Adrenal gland (tissue), 12 donors: Measurements from ENCODE around the gene TOMM20. TPM values are rescaled to one million over a fixed set of nuclear protein-coding genes. Genes with fewer than 3 reads are reported as not detected.

Experiments used
- DNase-seq, 7 donors: peaks; one replicate each; pipeline ENCODE4 v3.0.0-alpha.2; 2019 to 2020
- H3K27ac ChIP-seq, 5 donors: fragments of 200-600 bp; sonication (generic) in 4 of 5; 1 replicate in 3 of 5; 2 replicates in 2 of 5; pipeline versions ENCODE4 v1.5.1 to v1.8.0; 2016 to 2020; ENCODE audit warnings: mild to moderate bottlenecking in 1 of 5
- H3K27me3 ChIP-seq: fragments of 200-600 bp; 2 replicates; pipeline ENCODE4 v1.8.0; 2021
- H3K36me3 ChIP-seq, 2 donors: fragments of 200-600 bp; replicated peaks in 1 of 2; 1 replicate in 1 of 2; 2 replicates in 1 of 2; pipeline versions ENCODE4 v1.5.1 to v1.8.0; 2018 to 2022
- H3K4me1 ChIP-seq, 2 donors: fragments of 200-600 bp; replicated peaks in 1 of 2; 1 replicate in 1 of 2; 2 replicates in 1 of 2; pipeline versions ENCODE4 v1.5.1 to v1.8.0; 2018 to 2021
- H3K4me3 ChIP-seq, 4 donors: fragments of 200-600 bp; sonication (generic) in 3 of 4; one replicate each; pipeline ENCODE4 v1.5.1; 2016 to 2018
- H3K9me3 ChIP-seq, 3 donors: fragments of 200-600 bp; sonication (generic) in 1 of 3; replicated peaks in 1 of 3; 1 replicate in 2 of 3; 2 replicates in 1 of 3; pipeline versions ENCODE4 v1.5.1 to v1.8.0; 2016 to 2021
- POLR2A ChIP-seq, 2 donors: fragments of 450-650 bp; IDR thresholded peaks; one replicate each; pipeline ENCODE4 v1.6.1; 2017; ENCODE audit warnings: antibody characterized with exemption in 2 of 2, mild to moderate bottlenecking in 2 of 2, moderate library complexity in 1 of 2
- WGBS, 4 donors: extraction: QIAGEN DNeasy Blood & Tissue Kit in 2 of 4; methylation state at CpG; one replicate each; pipeline versions ENCODE4 v1.1.5 to v1.1.7; 2013 to 2017; 5-methylcytosine and 5-hydroxymethylcytosine counted together
- intact Hi-C, 2 donors: fragments of 100-400 bp; cut with DNase I; formaldehyde crosslinking; loops; one replicate each; pipeline versions ENCODE4 v1.14.1 to v1.15.0; 2022 to 2023
- polyA plus RNA-seq, 3 donors: library from polyadenylated mRNA; stranded (reverse); fragments of 200-250 nt in 2 of 3; fragments of 350-450 nt in 1 of 3; fragmentation: Illumina TruSeq in 1 of 3; extraction: RNeasy Lipid Tissue Mini Kit (QIAGEN cat#74804) in 1 of 3; gene quantifications; one replicate each; pipeline ENCODE4 v1.2.3, GENCODE V29; 2013 to 2014
- total RNA-seq, 9 donors: library from RNA; depleted of rRNA in 4 of 9; stranded (reverse); fragments of >200 nt in 4 of 9; fragments of 120-200 nt in 1 of 9; fragmentation: NEBNext Ultra II Directional in 1 of 9; extraction: Animal tissue kit (Norgen Biotek cat#: 25700) in 1 of 9; gene quantifications; one replicate each; pipeline versions ENCODE4 v1.1.0 to v1.2.4, GENCODE V29; 2013 to 2023
- TF ChIP-seq, protein P1 (sequence below), 6 experiments: fragments of 450-650 bp in 4 of 6; fragments of 200-600 bp in 2 of 6; sonication (generic) in 1 of 6; IDR thresholded peaks; 1 replicate in 5 of 6; 2 replicates in 1 of 6; pipeline versions ENCODE4 v1.5.1 to v1.8.0; 2016 to 2021; ENCODE audit warnings: antibody characterized with exemption in 6 of 6, mild to moderate bottlenecking in 2 of 6, moderate library complexity in 1 of 6
- donor health status: healthy with polysubstance abuse.
- donor health status: Bipolar disorder and iron deficiency.
- donor health status: DM: yes; HTN: yes; CAD: no.
- donor health status: DM: no; HTN: no; CAD: no.
- donor health status: DM: no; HTN: no; CAD: no.
- donor health status: DM: yes; HTN: yes; CAD: no.

TOMM20 gene
- total and polyA plus RNA-seq, 12 donors: 61.7 to 144 (median 106) TPM

DNA sequence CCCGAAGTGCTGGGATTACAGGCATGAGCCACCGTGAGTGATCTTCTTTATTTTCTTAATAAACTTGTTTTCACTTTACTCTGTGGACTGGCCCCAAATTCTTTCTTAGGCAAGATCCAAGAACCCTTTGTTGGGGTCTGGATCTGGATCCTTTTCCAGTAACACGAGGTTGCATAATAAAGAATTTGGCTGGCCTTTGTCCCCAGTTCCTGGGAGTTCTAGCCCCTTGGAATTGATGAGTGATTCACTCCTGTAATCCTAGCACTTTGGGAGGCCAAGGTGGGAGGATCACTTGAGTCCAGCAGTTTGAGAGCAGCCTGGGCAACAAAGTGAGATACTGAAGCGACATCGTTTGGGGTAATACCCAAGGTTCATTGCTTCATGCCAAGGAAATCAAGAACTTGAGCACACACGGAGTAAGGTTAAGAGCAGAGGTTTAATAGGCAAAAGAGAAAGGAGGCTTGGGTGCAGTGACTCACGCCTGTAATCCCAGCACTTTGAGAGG, 2.2 kb upstream of the TOMM20 start:
- no peak overlapping the region for H3K4me3 ChIP-seq
- WGBS, 4 donors: 89 to 95% (median 91%) methylated on average over 7 of the region's 7 CpGs
- TF ChIP-seq, protein P1, sequence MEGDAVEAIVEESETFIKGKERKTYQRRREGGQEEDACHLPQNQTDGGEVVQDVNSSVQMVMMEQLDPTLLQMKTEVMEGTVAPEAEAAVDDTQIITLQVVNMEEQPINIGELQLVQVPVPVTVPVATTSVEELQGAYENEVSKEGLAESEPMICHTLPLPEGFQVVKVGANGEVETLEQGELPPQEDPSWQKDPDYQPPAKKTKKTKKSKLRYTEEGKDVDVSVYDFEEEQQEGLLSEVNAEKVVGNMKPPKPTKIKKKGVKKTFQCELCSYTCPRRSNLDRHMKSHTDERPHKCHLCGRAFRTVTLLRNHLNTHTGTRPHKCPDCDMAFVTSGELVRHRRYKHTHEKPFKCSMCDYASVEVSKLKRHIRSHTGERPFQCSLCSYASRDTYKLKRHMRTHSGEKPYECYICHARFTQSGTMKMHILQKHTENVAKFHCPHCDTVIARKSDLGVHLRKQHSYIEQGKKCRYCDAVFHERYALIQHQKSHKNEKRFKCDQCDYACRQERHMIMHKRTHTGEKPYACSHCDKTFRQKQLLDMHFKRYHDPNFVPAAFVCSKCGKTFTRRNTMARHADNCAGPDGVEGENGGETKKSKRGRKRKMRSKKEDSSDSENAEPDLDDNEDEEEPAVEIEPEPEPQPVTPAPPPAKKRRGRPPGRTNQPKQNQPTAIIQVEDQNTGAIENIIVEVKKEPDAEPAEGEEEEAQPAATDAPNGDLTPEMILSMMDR (IDR thresholded peaks at IDR 0.05): no peak
- no peak for TF ChIP-seq POLR2A (IDR thresholded peaks at IDR 0.05)
- H3K9me3 ChIP-seq: no peaks in the 10 kb centered on the region
- no peak for DNase-seq
- peaks cover 4 to 20% of the 10 kb centered on the region in 2 donors for H3K4me1 ChIP-seq
- H3K27ac ChIP-seq: no peak overlapping the region
- peaks cover 0 to 31% of the 10 kb centered on the region in 2 donors for H3K36me3 ChIP-seq
- H3K27me3 ChIP-seq: no peaks in the 10 kb centered on the region
- intact Hi-C loops: no loop called here

- peaks cover 4 to 22% of the 10 kb centered on the region in 2 donors for H3K4me1 ChIP-seq
- intact Hi-C loops: no loop called here
- H3K36me3 ChIP-seq: peaks cover 0 to 23% of the 10 kb centered on the region in 2 donors
- no peaks in the 10 kb centered on the region for H3K9me3 ChIP-seq
- TF ChIP-seq POLR2A (IDR thresholded peaks at IDR 0.05): no peak
- H3K27ac ChIP-seq: no peak overlapping the region
- no peak for DNase-seq
- no peak overlapping the region for H3K4me3 ChIP-seq
- no peaks in the 10 kb centered on the region for H3K27me3 ChIP-seq
- WGBS, 4 donors: 93 to 100% (median 94%) methylated on average over 4 of the region's 4 CpGs
These were observed 1.3 kb upstream of the TOMM20 start for GRCh38 chr1:235129774-235130570.

DNA sequence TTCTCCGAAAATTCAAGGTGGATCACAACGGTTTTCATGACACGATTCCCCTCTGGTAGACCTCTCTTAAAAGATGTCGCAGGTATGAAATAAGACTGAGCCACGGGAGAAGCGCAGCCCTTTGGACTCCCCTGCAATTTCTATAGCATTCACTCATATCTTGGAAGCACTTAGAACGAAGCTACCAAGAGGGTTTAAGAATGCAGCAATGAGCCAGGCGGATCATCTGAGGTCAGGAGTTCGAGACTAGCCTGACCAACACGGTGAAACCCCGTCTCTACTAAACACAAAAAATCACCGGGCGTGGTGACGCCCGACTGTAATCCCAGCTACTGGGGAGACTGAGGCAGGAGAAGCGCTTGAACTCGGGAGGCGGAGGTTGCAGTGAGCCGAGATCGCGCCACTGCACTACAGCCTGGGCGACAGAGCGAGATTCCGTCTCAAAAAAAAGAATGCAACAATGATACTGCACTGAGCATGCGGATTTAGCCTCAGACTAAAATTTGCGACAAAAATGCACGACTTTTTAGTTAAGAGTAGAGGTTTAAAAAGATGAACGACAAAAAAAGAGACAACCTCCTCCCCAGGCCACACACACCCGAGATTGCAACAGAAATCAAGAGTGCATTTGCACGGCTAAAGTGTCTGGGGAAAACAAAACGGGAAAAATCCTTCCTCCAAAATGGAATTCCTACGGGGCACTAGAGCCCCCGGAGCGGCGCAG, 743 bp downstream of the TOMM20 start:
- Histone ChIP-seq H3K9me3 (no peaks in the 10 kb centered on the region), H3K36me3 (peaks cover 0 to 7% of the 10 kb centered on the region in 2 donors), H3K27ac (peak overlapping the region; percentile 6 to 93 (median 84)), H3K4me1 (peaks cover 7 to 36% of the 10 kb centered on the region in 2 donors), H3K4me3 (peak overlapping the region; percentile 48 to 94 (median 64)), H3K27me3 (no peaks in the 10 kb centered on the region)
- 1 to 3% (median 2%) methylated on average over 31 to 35 of the region's 35 CpGs for WGBS, 4 donors
- intact Hi-C loops: no loop called here
- DNase-seq: no peak
- TF ChIP-seq, protein P1 (IDR thresholded peaks at IDR 0.05): no peak
- no peak for TF ChIP-seq POLR2A (IDR thresholded peaks at IDR 0.05)

DNA sequence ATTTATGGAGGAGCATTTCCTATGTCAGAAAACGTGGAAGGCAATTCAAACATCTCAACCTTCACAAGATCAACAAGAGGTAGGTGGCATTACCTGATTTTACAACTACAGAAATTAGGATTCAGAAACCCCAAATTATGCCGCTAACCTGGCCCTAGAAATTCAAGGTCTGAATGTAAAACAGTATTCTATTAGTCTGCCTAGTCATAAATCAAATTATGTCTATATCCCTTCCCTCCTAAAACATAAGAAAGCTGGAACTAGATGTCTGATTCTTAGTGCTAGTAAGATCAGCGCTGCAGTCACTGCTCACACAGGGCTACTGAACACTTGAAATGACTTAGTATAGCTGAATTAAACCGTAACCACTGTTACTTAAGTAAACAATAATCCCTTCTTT, 1.4 kb downstream of the TOMM20 start:
- no peak for DNase-seq
- peaks cover 0 to 3% of the 10 kb centered on the region in 2 donors for H3K36me3 ChIP-seq
- H3K9me3 ChIP-seq: no peaks in the 10 kb centered on the region
- peak overlapping the region in 2 of 5 donors; percentile 84 to 93 for H3K27ac ChIP-seq
- intact Hi-C loops: no loop called here
- H3K4me1 ChIP-seq: peaks cover 9 to 41% of the 10 kb centered on the region in 2 donors
- 18 to 30% (median 26%) methylated on average over 4 of the region's 4 CpGs for WGBS, 4 donors
- peak overlapping the region in 2 of 4 donors; percentile 60 to 68 for H3K4me3 ChIP-seq
- H3K27me3 ChIP-seq: no peaks in the 10 kb centered on the region
- TF ChIP-seq, protein P1 (IDR thresholded peaks at IDR 0.05): no peak
- no peak for TF ChIP-seq POLR2A (IDR thresholded peaks at IDR 0.05)
